Measurements from ENCODE around the gene SPO11.

SPO11 gene

GRCh38 chr20:57369596-57369995, 40.0 kb downstream of the SPO11 start:
- intact Hi-C loops (cut with DNase I; ENCODE audit: low total_unique reads), result no loop called here
- no peak for TF ChIP-seq CTCF (IDR thresholded peaks at IDR 0.05)
- Histone ChIP-seq H3K27me3 (no peaks in the 10 kb centered on the region), H3K4me3 (no peak overlapping the region), H3K27ac (no peak overlapping the region), H3K4me1 (no peaks in the 10 kb centered on the region), H3K9me3 (no peaks in the 10 kb centered on the region), H3K36me3 (peaks cover 89 to 98% (median 97%) of the 10 kb centered on the region in 3 donors)
- peak in 1 of 2 donors; percentile 58 for DNase-seq

- Histone ChIP-seq H3K9me3 (no peaks in the 10 kb centered on the region), H3K4me1 (no peaks in the 10 kb centered on the region), H3K4me3 (no peak overlapping the region), H3K27ac (no peak overlapping the region), H3K27me3 (no peaks in the 10 kb centered on the region), H3K36me3 (peaks cover 91 to 100% (median 97%) of the 10 kb centered on the region in 3 donors)
- DNase-seq, result no peak
- intact Hi-C loops (cut with DNase I; ENCODE audit: low total_unique reads), result no loop called here
- no peak for TF ChIP-seq CTCF (IDR thresholded peaks at IDR 0.05)
Observed at GRCh38 chr20:57370316-57370715, 40.7 kb downstream of the SPO11 start.

GRCh38 chr20:57371363-57371762, 41.8 kb downstream of the SPO11 start:
- DNase-seq, result no peak
- Histone ChIP-seq H3K4me3 (no peak overlapping the region), H3K27ac (no peak overlapping the region), H3K4me1 (no peaks in the 10 kb centered on the region), H3K27me3 (no peaks in the 10 kb centered on the region), H3K36me3 (peaks cover 80 to 100% (median 97%) of the 10 kb centered on the region in 3 donors), H3K9me3 (no peaks in the 10 kb centered on the region)
- no peak for TF ChIP-seq CTCF (IDR thresholded peaks at IDR 0.05)
- intact Hi-C loops (cut with DNase I; ENCODE audit: low total_unique reads), result no loop called here

GRCh38 chr20:57372157-57372556, 42.6 kb downstream of the SPO11 start:
- H3K36me3 ChIP-seq, result peaks cover 72 to 100% (median 91%) of the 10 kb centered on the region in 3 donors

GRCh38 chr20:57372581-57373350, 43.2 kb downstream of the SPO11 start:
- no peaks in the 10 kb centered on the region for H3K27me3 ChIP-seq

More at GRCh38 chr20:57372157-57372556, 42.6 kb downstream of the SPO11 start:
- Histone ChIP-seq H3K27ac (no peak overlapping the region), H3K4me3 (no peak overlapping the region), H3K27me3 (no peaks in the 10 kb centered on the region), H3K9me3 (no peaks in the 10 kb centered on the region), H3K4me1 (no peaks in the 10 kb centered on the region)
- intact Hi-C loops (cut with DNase I; ENCODE audit: low total_unique reads), result no loop called here
- DNase-seq, result no peak
- no peak for TF ChIP-seq CTCF (IDR thresholded peaks at IDR 0.05)

More at GRCh38 chr20:57372581-57373350, 43.2 kb downstream of the SPO11 start:
- no peak for TF ChIP-seq CTCF (IDR thresholded peaks at IDR 0.05)
- Histone ChIP-seq H3K4me1 (no peaks in the 10 kb centered on the region), H3K27ac (no peak overlapping the region), H3K9me3 (no peaks in the 10 kb centered on the region), H3K4me3 (no peak overlapping the region), H3K36me3 (peaks cover 66 to 100% (median 86%) of the 10 kb centered on the region in 3 donors)
- DNase-seq, result no peak
- intact Hi-C loops (cut with DNase I; ENCODE audit: low total_unique reads), result no loop called here

Measured in tibial artery (tissue), 4 donors.